Stimulated activated CD8-positive, alpha-beta memory T cell treated with anti-CD3 and anti-CD28 coated beads, Interleukin-12 subunit alpha, Interleukin-12 subunit beta, amount 100 ng/mL, for 24 hours (primary cell): ENCODE results near the gene RNF212.

Experiments
- DNase-seq: peaks from one replicate; pipeline ENCODE4 v3.0.0-alpha.2; 2020; ENCODE audit errors: extremely low read depth

The RNF212 gene

DNA sequence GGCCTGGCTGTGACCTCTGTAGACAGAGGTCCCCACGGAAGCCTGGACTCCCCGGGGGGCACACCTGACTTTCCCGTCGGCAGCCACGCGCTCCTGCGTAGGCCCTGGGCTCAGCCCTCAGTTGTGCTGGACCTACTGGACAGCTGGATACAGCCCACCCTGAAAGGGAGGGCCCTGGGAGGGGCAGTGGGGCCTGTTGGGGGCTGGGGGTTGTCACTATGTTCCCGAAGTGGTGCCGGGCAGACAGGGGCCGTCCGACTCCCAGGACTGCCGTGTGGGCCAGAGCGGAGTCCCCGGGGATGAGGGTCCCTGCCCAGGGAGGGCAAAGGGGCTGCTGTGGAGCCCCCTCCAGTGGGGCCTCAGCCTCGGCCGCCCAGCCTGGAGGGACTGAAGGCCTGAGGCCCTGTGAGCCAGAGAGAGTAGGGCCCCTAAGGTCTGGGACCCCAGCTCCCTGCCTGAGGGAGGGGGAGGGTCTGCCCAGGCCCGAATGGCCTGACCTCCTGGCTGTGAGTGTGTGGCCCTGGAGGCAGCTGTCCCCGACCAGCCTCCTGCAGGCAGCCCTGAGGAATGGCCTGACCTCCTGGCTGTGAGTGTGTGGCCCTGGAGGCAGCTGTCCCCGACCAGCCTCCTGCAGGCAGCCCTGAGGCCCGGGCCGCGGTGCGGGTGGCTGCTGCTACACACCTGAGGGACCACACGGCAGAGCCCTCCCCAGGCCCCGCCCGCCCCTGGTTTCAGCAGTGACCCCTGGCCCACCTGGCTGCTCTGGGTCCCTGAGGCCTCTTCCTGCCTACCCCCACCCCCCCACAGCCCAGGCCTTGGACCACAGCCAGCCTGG is 76.2 kb downstream of the RNF212 start:
- no peak for DNase-seq

- DNase-seq = no peak
Observed at GRCh38 chr4:1036095-1036494, 77.3 kb downstream of the RNF212 start.

- no peak for DNase-seq
Observed at GRCh38 chr4:1035510-1035909, 77.9 kb downstream of the RNF212 start.

DNA sequence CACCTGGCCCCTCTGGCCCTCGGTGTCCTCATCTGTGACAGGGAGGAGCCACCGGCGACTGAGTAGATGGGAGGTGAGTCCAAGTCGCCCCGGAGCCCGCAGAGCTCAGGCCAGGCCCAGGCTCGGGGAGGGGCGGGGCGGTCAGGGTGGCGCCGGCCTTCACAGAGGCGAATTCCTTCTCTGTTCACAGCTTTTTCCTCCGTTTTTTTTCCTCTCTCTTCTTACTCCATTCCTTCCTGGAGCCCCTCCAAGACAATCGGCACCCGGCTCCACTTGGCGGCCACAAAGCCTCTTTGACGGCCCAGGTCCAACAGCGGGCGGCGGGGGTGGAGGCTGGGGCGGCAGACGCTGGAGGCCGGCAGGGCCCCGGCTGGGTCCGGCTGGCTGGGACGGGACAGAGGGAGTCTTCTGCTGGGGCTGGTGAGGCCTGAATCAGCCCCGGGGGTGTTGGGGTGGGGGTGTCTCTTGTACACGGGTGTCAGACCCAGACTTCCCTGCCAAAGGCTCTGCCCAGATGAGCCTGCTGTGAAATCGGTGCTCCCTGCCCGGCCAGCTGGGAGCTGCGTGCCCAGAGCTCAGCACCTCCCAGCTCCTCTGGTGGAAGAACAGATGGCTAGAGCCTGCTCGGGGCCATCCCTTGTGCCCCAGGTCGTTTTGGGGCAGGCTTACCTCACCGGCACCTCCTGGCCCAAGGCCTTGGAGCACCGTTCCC is 79.4 kb downstream of the RNF212 start:
- no peak for DNase-seq

DNA sequence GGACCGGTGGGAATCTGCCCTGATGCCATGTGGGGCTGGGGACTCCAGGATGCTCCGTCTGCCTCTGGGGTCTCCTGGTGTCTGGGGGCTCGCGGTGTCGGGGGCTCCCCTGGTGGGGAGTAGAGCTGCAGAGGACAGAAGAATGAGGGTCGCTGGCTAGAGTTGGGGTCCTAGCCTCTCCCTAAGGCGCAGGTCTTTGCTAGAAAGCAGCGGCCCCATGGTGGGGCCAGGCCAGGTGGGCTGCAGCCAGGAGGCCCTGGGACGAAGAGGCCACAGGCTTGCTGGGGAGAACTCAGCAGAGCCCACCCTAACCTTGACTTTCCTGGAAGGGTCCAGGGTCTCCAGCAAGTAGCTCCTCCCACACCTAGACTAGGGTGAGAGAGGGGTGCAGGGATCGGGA is 80.5 kb downstream of the RNF212 start:
- DNase-seq = no peak

DNA sequence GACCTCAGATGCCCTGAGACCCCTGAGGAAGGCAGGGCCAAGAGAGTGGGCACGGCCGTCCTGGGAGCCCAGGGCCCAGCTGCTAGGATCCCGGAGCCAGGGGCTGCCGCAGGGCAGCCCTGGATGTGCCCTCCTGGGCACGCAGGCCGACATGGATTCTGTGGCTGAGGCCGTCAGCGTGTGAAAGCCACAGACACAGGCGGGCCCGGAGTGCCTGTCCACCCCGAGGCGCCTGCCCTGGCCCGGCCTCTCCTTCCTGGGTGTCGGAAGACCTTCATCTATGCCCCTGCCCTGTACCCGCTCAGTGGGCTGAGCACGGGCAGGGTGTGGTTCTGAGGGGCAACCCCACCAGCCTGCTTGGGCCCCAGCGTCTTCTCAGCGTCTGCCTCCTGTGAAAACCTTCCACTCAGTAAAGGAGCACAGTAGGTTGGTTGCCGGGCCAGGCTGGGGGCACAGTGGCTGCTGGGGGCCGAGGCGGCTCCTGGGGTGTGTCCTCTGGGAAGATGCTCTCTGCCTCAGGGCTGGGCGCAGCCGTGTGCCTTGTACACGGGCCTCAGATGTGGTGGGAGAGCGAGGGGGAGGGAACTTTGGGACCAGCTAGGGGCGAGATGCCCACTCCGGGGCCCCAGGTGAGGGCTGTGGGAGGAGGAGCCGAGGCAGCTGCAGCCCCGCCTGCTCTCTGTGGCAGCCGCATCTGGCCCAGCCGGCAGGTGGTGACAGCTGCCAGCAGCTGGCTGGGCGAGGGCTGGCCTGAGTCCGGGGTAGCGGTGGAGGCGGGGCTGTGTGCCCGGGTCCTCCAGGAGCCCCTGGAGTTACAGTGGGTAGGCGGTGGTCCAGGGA is 81.2 kb downstream of the RNF212 start:
- no peak for DNase-seq

DNA sequence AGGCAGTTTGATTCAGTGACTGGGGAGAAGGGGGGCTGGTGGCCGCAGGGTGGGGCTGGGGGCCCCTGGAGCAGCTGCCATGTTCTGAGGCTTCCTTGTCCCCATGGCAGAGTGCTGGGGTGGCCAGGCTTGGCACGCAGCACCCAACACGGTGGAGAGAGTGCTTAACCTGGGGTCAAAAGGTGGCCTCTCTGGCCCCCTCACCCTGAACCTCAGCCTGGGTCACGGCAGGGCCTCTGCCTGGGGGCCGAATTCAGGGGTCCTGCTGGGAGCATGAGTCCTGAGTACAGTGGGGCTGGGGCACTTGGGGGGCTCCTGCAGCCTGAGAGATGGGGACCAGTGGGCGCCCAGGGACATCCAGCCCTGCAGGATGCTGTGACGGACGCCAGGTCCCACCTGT is 82.0 kb downstream of the RNF212 start:
- no peak for DNase-seq

GRCh38 chr4:1030559-1030958 is 82.8 kb downstream of the RNF212 start:
- no peak for DNase-seq

DNA sequence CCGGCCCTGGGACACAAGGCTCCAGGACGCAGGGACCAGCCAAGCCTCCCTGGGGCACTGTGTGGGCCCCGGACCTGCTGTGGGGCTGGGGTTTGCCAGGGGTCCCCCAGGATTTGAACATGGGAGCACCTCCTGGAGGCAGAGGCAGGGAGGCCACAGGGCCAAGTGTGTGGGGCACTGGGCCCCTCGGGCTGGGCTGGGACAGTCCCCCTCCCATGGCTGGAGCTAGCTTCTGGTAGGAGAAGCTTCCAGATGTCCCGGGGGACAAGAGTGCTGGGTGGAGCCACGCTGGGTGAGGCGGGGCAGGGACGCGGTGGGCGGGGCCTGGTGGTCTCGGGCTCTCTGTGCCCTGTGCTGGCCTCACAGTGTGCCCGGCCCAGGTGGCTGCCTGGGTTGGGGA is 83.3 kb downstream of the RNF212 start:
- DNase-seq = no peak

DNA sequence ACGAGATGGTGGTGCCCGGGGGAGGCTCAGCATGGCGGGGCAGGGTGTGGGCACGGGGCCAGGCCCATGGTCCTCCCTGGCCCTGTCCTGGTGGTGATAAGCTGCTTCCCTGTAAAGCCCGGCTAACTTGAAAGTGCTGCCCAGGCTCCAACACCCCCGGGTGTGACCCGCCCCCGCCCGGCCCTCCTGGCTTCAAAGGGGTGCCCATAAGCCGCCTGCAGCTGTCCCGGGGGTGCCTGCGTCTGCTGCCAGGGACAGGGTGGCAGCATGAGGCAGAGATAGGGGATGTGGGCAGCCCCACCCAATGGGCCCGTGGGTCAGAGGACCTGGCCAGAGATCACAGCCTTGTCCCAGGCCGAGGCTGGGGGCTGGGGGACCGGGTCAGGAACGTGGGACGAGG is 83.8 kb downstream of the RNF212 start:
- DNase-seq = no peak

- no peak for DNase-seq
Observed at GRCh38 chr4:1028574-1029220, 84.7 kb downstream of the RNF212 start.

DNA sequence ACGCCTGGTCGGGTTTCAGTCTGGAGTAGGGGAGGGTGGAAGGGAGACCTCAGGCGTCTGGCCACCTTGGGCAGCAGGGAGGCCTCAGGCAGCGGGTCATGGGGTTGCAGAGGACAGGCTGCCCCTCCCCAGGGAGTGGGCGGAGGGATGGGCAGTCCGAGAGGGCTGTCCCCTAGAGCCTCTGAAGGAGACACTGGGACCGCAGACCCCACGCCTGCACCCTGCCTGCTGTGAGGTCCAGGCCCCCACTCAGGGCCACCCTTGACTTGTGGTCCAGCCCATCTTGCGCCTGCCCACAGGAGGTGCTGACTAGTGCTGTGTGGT is 85.5 kb downstream of the RNF212 start:
- no peak for DNase-seq

DNA sequence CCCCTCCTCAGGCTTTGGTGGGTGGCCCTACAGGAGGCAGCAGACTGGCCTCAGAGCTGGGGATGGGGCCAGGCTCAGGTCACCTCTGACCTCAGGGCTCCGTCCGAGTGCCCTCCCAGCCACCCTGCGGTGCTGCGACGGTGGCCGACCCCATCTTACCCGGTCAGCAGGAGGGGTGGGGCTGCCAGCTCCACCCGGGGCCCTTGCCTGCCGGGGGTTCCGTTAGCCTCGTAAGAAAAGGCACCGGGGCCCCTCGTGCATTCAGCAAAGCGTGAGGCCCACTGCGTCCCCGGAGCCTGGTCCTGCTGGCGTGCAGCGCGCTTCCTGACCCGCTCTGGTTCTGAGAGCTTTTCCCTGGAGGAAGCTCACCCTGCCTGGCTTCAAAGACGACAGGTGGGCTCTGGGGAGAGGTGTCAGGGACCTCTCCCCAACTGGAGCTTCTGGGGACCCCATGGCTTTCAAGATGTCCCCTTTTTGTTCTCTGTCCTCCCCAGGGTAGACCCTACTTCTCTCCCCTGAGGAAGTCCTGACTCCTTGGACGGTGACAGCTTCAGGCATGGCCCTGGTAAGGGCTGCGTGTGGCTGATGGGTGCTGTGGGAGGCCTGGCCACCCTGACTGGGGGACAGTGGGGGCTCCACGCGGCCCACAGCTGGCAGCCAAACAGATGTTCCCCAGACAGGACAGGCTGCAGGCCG is 86.0 kb downstream of the RNF212 start:
- no peak for DNase-seq

DNA sequence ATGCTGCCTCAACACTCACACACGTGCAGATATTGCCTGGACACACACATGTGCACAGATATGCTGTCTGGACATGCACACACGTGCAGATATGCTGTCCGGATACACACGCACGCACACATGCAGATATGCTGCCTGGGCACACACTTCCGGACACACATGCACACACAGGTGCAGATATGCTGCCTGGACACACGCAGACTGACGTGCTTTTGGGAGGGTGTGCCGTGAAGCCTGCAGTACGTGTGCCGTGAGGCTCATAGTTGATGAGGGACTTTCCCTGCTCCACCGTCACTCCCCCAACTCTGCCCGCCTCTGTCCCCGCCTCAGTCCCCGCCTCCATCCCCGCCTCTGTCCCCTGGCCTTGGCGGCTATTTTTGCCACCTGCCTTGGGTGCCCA is 87.2 kb downstream of the RNF212 start:
- DNase-seq = no peak

DNA sequence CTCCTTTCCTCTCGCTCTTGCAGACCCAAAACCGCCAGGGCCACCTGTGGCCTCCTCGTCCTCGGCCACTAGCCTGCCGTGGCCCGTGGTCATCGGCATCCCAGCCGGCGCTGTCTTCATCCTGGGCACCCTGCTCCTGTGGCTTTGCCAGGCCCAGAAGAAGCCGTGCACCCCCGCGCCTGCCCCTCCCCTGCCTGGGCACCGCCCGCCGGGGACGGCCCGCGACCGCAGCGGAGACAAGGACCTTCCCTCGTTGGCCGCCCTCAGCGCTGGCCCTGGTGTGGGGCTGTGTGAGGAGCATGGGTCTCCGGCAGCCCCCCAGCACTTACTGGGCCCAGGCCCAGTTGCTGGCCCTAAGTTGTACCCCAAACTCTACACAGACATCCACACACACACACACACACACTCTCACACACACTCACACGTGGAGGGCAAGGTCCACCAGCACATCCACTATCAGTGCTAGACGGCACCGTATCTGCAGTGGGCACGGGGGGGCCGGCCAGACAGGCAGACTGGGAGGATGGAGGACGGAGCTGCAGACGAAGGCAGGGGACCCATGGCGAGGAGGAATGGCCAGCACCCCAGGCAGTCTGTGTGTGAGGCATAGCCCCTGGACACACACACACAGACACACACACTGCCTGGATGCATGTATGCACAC is 88.3 kb downstream of the RNF212 start:
- no peak for DNase-seq

DNA sequence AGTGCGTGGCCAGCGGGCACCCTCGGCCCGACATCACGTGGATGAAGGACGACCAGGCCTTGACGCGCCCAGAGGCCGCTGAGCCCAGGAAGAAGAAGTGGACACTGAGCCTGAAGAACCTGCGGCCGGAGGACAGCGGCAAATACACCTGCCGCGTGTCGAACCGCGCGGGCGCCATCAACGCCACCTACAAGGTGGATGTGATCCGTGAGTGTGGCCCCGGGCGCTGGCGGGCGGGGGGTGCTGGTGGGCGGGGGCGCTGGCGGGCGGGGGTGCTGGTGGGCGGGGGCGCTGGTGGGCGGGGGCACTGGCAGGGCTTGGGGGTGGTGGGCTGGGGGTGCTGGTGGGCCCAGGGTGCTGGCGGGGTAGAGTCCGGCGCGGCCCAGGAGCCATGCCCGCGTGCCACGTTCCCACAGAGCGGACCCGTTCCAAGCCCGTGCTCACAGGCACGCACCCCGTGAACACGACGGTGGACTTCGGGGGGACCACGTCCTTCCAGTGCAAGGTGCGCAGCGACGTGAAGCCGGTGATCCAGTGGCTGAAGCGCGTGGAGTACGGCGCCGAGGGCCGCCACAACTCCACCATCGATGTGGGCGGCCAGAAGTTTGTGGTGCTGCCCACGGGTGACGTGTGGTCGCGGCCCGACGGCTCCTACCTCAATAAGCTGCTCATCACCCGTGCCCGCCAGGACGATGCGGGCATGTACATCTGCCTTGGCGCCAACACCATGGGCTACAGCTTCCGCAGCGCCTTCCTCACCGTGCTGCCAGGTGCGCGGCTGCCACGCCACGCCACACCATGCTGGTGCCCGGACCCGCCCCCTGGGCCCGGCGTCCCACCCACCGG is 89.2 kb downstream of the RNF212 start:
- DNase-seq = no peak

DNA sequence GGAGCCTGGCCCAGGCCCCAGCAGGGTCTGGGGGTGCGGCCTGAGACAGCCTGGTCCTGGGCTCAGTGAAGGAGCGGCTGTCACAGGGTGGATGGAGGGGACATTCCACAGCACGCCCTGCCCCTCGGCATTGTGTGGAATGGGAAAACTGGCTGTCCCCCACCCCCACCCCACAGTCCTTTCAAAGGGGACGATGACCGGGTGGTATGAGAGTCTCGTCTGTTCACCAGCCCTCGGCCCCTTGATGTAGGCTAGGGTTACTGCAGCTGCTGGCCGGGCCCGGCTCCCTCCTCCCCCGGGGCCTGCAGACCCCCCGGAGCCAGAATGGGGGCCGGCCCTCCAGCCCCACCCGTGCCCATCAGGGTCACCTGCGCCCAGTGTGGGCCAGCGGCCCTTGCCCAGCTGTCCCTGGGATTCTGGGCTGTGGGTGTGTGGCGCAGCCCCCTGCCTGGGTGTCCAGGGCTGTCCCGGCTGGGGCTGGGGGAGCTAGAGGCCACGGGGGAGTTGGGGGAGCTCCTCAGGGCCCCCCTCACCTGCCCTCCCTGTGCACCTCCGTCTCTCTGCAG is 90.2 kb downstream of the RNF212 start:
- no peak for DNase-seq

DNA sequence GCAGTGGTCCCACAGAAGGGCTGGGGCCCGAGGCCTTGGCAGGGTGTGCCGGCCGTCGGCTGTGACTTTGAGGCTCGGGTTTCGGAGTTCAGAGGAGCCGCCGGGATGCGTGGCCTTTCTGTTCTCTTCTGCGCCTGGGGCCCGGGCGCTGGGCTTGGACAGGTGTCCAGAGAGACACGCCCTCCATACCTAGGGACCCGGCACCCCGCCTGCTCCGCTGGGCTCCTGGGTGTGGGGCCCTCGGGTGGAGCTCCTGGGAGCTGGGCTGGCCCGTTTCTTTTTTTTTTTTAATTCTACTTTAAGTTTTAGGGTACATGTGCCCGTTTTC is 90.7 kb downstream of the RNF212 start:
- no peak for DNase-seq

- DNase-seq = no peak
Observed at GRCh38 chr4:1022051-1022738, 91.2 kb downstream of the RNF212 start.
